B cell (primary cell): Measurements from ENCODE around the gene RELCH. TPM values are rescaled to one million over a fixed set of nuclear protein-coding genes. Genes with fewer than 3 reads are reported as not detected.

ENCODE experiments used
- ATAC-seq: fragments of 200-7000 bp; cut with Tn5 transposase; one replicate; pipeline ENCODE4 v1.10.0; 2021; ENCODE audit warnings: low read depth, mild to moderate bottlenecking, moderate number of reproducible peaks, moderate library complexity
- CTCF ChIA-PET: fragments of 350-600 bp; sonication (Branson Sonifier 250); formaldehyde crosslinking; loops from one replicate; lab custom pipeline; 2021; ENCODE audit warnings: antibody characterized with exemption, inconsistent platforms; lab: Charles Lee
- POLR2A ChIA-PET: fragments of 350-600 bp; sonication (Branson Sonifier 250); formaldehyde crosslinking; loops from one replicate; lab custom pipeline; 2021; ENCODE audit warnings: antibody characterized with exemption; lab: Charles Lee
- DNase-seq: peaks from one replicate; pipeline ENCODE4 v3.0.0; 2013
- H2AFZ ChIP-seq: 2 replicates; pipeline ENCODE4 v1.6.1; 2012; ENCODE audit warnings: mild to moderate bottlenecking, low read depth, low read length; ENCODE audit not compliant: insufficient read depth, poor library complexity, severe bottlenecking
- H3K27ac ChIP-seq, 2 donors: 1 replicate in 1 of 2; 2 replicates in 1 of 2; pipeline ENCODE4 v1.5.1; 2012 to 2013; ENCODE audit warnings: low read length in 2 of 2, mild to moderate bottlenecking in 2 of 2, moderate library complexity in 1 of 2
- H3K27me3 ChIP-seq, 4 experiments: fragments of 200-600 bp in 1 of 4; sonication (generic) in 1 of 4; replicated peaks in 1 of 4; 1 replicate in 2 of 4; 2 replicates in 2 of 4; pipeline versions ENCODE4 v1.6.1 to v1.7.0; 2013 to 2016; ENCODE audit warnings: low read length in 3 of 4, mild to moderate bottlenecking in 2 of 4, mixed read lengths in 1 of 4, moderate library complexity in 1 of 4; ENCODE audit not compliant: insufficient read depth in 4 of 4, control insufficient read depth in 3 of 4; ENCODE audit errors: control extremely low read depth in 1 of 4
- H3K36me3 ChIP-seq, 2 experiments: replicated peaks in 1 of 2; 1 replicate in 1 of 2; 2 replicates in 1 of 2; pipeline versions ENCODE4 v1.6.1 to v1.7.1; 2013; ENCODE audit warnings: low read length in 1 of 2; ENCODE audit not compliant: insufficient read depth in 2 of 2, control insufficient read depth in 1 of 2; ENCODE audit errors: control extremely low read depth in 1 of 2, extremely low read depth in 1 of 2
- H3K4me1 ChIP-seq, 2 donors: fragments of 200-600 bp in 1 of 2; sonication (generic) in 1 of 2; 1 replicate in 1 of 2; 2 replicates in 1 of 2; pipeline versions ENCODE4 v1.5.1 to v1.6.1; 2013 to 2017; ENCODE audit warnings: low read length in 2 of 2; ENCODE audit not compliant: control insufficient read depth in 2 of 2, insufficient read depth in 2 of 2
- H3K4me2 ChIP-seq: replicated peaks from 2 replicates; pipeline ENCODE3; 2012; ENCODE audit warnings: mild to moderate bottlenecking, low read depth, low read length; ENCODE audit not compliant: poor library complexity, severe bottlenecking
- H3K4me3 ChIP-seq, 5 experiments: fragments of 200-600 bp in 1 of 5; sonication (generic) in 1 of 5; 1 replicate in 3 of 5; 2 replicates in 2 of 5; pipeline versions ENCODE4 v1.5.1 to v1.7.0; 2011 to 2016; ENCODE audit warnings: low read length in 4 of 5, mild to moderate bottlenecking in 4 of 5, low read depth in 2 of 5, control low read depth in 1 of 5, moderate library complexity in 1 of 5; ENCODE audit not compliant: insufficient read depth in 1 of 5; ENCODE audit errors: control extremely low read depth in 1 of 5, extremely low read depth in 1 of 5
- H3K79me2 ChIP-seq: fragments of 200-600 bp; sonication (generic); one replicate; pipeline ENCODE4 v1.6.0; 2016; ENCODE audit warnings: low read length; ENCODE audit not compliant: control insufficient read depth, insufficient read depth
- H3K9ac ChIP-seq: fragments of 200-600 bp; sonication (generic); 2 replicates; pipeline ENCODE4 v1.6.1; 2017; ENCODE audit warnings: mild to moderate bottlenecking, low read length, moderate library complexity
- H3K9me3 ChIP-seq, 3 donors: one replicate each; pipeline versions ENCODE4 v1.6.1 to v1.7.1; 2013; ENCODE audit warnings: low read length in 2 of 3; ENCODE audit not compliant: control insufficient read depth in 2 of 3, insufficient read depth in 1 of 3; ENCODE audit errors: control extremely low read depth in 1 of 3
- H4K20me1 ChIP-seq: 2 replicates; pipeline ENCODE4 v1.6.0; 2012; ENCODE audit warnings: mild to moderate bottlenecking, low read length; ENCODE audit not compliant: insufficient read depth, control insufficient read depth, poor library complexity, severe bottlenecking
- H3K27ac Mint-ChIP-seq: one replicate; pipeline ENCODE4 v1.8.0; 2021; ENCODE audit warnings: mixed read lengths
- H3K27me3 Mint-ChIP-seq: one replicate; pipeline ENCODE4 v1.8.0; 2021; ENCODE audit warnings: mixed read lengths
- H3K4me1 Mint-ChIP-seq: one replicate; pipeline ENCODE4 v1.8.0; 2021; ENCODE audit warnings: mixed read lengths
- H3K4me3 Mint-ChIP-seq: one replicate; pipeline ENCODE4 v1.8.0; 2021; ENCODE audit warnings: mixed read lengths
- H3K9me3 Mint-ChIP-seq: one replicate; pipeline ENCODE4 v1.8.0; 2022; ENCODE audit warnings: mixed read lengths; ENCODE audit not compliant: insufficient read depth
- CTCF ChIP-seq: fragments of 200-600 bp; IDR thresholded peaks from one replicate; pipeline ENCODE4 v1.8.0; 2022; ENCODE audit warnings: antibody characterized with exemption, mild to moderate bottlenecking
- EZH2 ChIP-seq: IDR thresholded peaks from 2 replicates; pipeline ENCODE4 v1.6.1; 2012; ENCODE audit warnings: borderline replicate concordance, low read depth, mild to moderate bottlenecking, moderate library complexity, low read length; ENCODE audit not compliant: insufficient read depth, poor library complexity, severe bottlenecking
- WGBS: methylation state at CpG from one replicate; pipeline ENCODE4 v1.1.5; 2013; ENCODE audit warnings: missing lambda C conversion rate; ENCODE audit not compliant: insufficient coverage; 5-methylcytosine and 5-hydroxymethylcytosine counted together
- intact Hi-C: fragments of 100-400 bp; cut with micrococcal nuclease; formaldehyde crosslinking; loops from one replicate; pipeline ENCODE4 v1.10.0; 2022
- polyA plus RNA-seq: library from polyadenylated mRNA; depleted of rRNA; stranded (reverse); fragments of >200 nt; gene quantifications from 2 replicates; pipeline ENCODE4 v1.2.3, GENCODE V29; 2012
- total RNA-seq, 2 donors: library from RNA; stranded (reverse); fragments of 120-200 nt in 1 of 2; gene quantifications; 1 replicate in 1 of 2; 2 replicates in 1 of 2; pipeline versions ENCODE4 v1.2.3 to v1.2.4, GENCODE V29; 2013 to 2022

RELCH gene
- total and polyA plus RNA-seq, 2 donors (not counting 1 experiment from before 2014, with no cell fraction given), result 17.6 to 77.9 TPM

- Histone ChIP-seq H2AFZ (peak overlapping the region; percentile 66), H3K36me3 (no peaks in the 10 kb centered on the region), H3K4me1 (peaks cover 24 to 27% of the 10 kb centered on the region in 2 donors), H3K4me3 (peak overlapping the region; percentile 41 to 66 (median 59)), H3K79me2 (no peaks in the 10 kb centered on the region), H4K20me1 (no peaks in the 10 kb centered on the region), H3K4me2 (peak overlapping the region; percentile 96), H3K27me3 (peaks cover 0 to 60% (median 45%) of the 10 kb centered on the region in 4 experiments), H3K9ac (peak overlapping the region; percentile 68), H3K27ac (no peak overlapping the region), H3K9me3 (peaks cover 0 to 8% (median 0%) of the 10 kb centered on the region in 3 donors)
- Mint-ChIP-seq H3K9me3 (no peaks in the 10 kb centered on the region), H3K4me3 (peak overlapping the region; percentile 89), H3K27ac (peak overlapping the region; percentile 12), H3K27me3 (peaks cover 68% of the 10 kb centered on the region), H3K4me1 (peaks cover 22% of the 10 kb centered on the region)
- no peak for TF ChIP-seq CTCF
- peak; percentile 10 for TF ChIP-seq EZH2
- 6% methylated on average over 39 of the region's 45 CpGs for WGBS
- POLR2A ChIA-PET, result no interaction called here
- ATAC-seq (no peak), DNase-seq (peak; percentile 55)
- intact Hi-C loops, result loop anchor here (2.0 to 5.0 kb wide), 3 partner anchors 95 to 391 kb away; partner anchors contain the start of genes PHLPP1, PIGN and RELCH
- CTCF ChIA-PET, result interaction anchor here (2.4 kb wide), 1 partner anchor 100 kb away, joined by 6 read pairs; no protein-coding TSS in a partner anchor
Measured at GRCh38 chr18:62325806-62326645, 139.0 kb downstream of the RELCH start.
